ENCODE results near the gene OSCP1. TPM values are rescaled to one million over a fixed set of nuclear protein-coding genes. Genes with fewer than 3 reads are reported as not detected.

OSCP1 gene
- polyA plus RNA-seq, 1 of the 3 experiments (the other 2 are of a cell fraction), result 11.9 TPM

GRCh38 chr1:36432616-36433015 lies 17.6 kb downstream of the OSCP1 start (continued):
- TF ChIP-seq GABPA (IDR thresholded peaks at IDR 0.05; ENCODE audit: low read depth) (no peak), GATA2 (CRISPR knock-in tag; IDR thresholded peaks at IDR 0.05) (no peak), REST (IDR thresholded peaks at IDR 0.05; ENCODE audit: low read depth, low read length) (no peak), ELF1 (IDR thresholded peaks at IDR 0.05) (no peak), SMC3 (IDR thresholded peaks at IDR 0.05; ENCODE audit: low read depth, low read length) (no peak), RFX5 (IDR thresholded peaks at IDR 0.05; ENCODE audit: low read length) (no peak)

- TF ChIP-seq PBX3 (IDR thresholded peaks at IDR 0.05) (no peak), JUND (IDR thresholded peaks at IDR 0.05) (no peak), ZBTB33 (IDR thresholded peaks at IDR 0.05; ENCODE audit: borderline replicate concordance, low read depth) (no peak), NFIC (IDR thresholded peaks at IDR 0.05; ENCODE audit: borderline replicate concordance) (no peak), SMC3 (IDR thresholded peaks at IDR 0.05; ENCODE audit: low read depth, low read length) (no peak), ELF1 (IDR thresholded peaks at IDR 0.05) (no peak), NRF1 (IDR thresholded peaks at IDR 0.05; ENCODE audit: low read depth, low read length) (no peak), GATA2 (CRISPR knock-in tag; IDR thresholded peaks at IDR 0.05) (no peak), EZH2phosphoT487 (IDR thresholded peaks at IDR 0.05; ENCODE audit: borderline replicate concordance, low read depth) (no peak), RXRA (IDR thresholded peaks at IDR 0.05; ENCODE audit: borderline replicate concordance, low read depth) (no peak), MXI1 (IDR thresholded peaks at IDR 0.05; ENCODE audit: low read depth, low read length) (no peak), POLR2AphosphoS5 (IDR thresholded peaks at IDR 0.05; ENCODE audit: low read depth, low read length) (no peak), TCF12 (IDR thresholded peaks at IDR 0.05) (no peak), MEF2A (IDR thresholded peaks at IDR 0.05; ENCODE audit: borderline replicate concordance, low read depth) (no peak), RFX5 (IDR thresholded peaks at IDR 0.05; ENCODE audit: low read length) (no peak), CHD2 (IDR thresholded peaks at IDR 0.05; ENCODE audit: low read length, partially characterized antibody) (no peak), REST (IDR thresholded peaks at IDR 0.05; ENCODE audit: low read depth, low read length) (no peak)
- H3F3A ChIP-seq (replicated peaks; ENCODE audit: insufficient read depth), result no peaks in the 10 kb centered on the region
- WGBS (ENCODE audit: low lambda C conversion rate), result 81% methylated on average over 4 of the region's 4 CpGs
- H3K27ac ChIP-seq (ENCODE audit: low read depth in 2 of 2, low read length in 1 of 2), result no peak overlapping the region
- no peaks in the 10 kb centered on the region for H3K27me3 ChIP-seq (ENCODE audit: insufficient read depth)
- peaks cover 0 to 16% of the 10 kb centered on the region in 2 experiments for H3K36me3 ChIP-seq (replicated peaks in 1 of 2; ENCODE audit: control insufficient read depth in 1 of 2, insufficient read depth in 2 of 2, low read length in 1 of 2)
- H3K4me1 ChIP-seq (ENCODE audit: control insufficient read depth in 1 of 2, insufficient read depth in 2 of 2, low read depth in 1 of 2, low read length in 1 of 2), result no peaks in the 10 kb centered on the region; a peak in 1 of 4 replicates
- H4K20me1 ChIP-seq (ENCODE audit: insufficient read depth), result no peaks in the 10 kb centered on the region
- no peak overlapping the region for H3K4me3 ChIP-seq (ENCODE audit: low read depth in 2 of 2, low read length in 1 of 2)
- H3K9me2 ChIP-seq, result no peaks in the 10 kb centered on the region
- no peak overlapping the region for H3K9ac ChIP-seq
- DNase-seq, result no peak
- POLR2A ChIA-PET, result no interaction called here
- no peak overlapping the region for H2AFZ ChIP-seq (ENCODE audit: low read depth)
- H3K79me2 ChIP-seq (ENCODE audit: insufficient read depth), result no peaks in the 10 kb centered on the region
- no peak overlapping the region for H3K4me2 ChIP-seq
- CTCF ChIA-PET, result interaction anchor here (1.1 to 1.9 kb wide), 3 partner anchors 14 to 263 kb away, joined by 3 to 5 read pairs (median 5); no protein-coding TSS in a partner anchor
- H3K9me3 ChIP-seq, result no peaks in the 10 kb centered on the region
Observed at GRCh38 chr1:36425791-36426190, 24.5 kb downstream of the OSCP1 start.

All from SK-N-SH (cell line).